Nephron (organoid): Measurements from ENCODE around the gene TMEM179.

ENCODE experiments used
- H3K27ac Mint-ChIP-seq, 3 experiments: 2 replicates each; pipeline ENCODE4 v1.8.0; 2020; ENCODE audit warnings: mixed read lengths in 3 of 3, mild to moderate bottlenecking in 2 of 3, moderate library complexity in 1 of 3
- H3K27me3 Mint-ChIP-seq: 2 replicates; pipeline ENCODE4 v1.8.0; 2021; ENCODE audit warnings: low read depth, mild to moderate bottlenecking, moderate library complexity, mixed read lengths
- H3K36me3 Mint-ChIP-seq: 2 replicates; pipeline ENCODE4 v1.8.0; 2020; ENCODE audit warnings: low read depth, mixed read lengths
- H3K4me1 Mint-ChIP-seq: 2 replicates; pipeline ENCODE4 v1.8.0; 2020; ENCODE audit warnings: mixed read lengths
- H3K4me3 Mint-ChIP-seq, 3 experiments: 2 replicates each; pipeline ENCODE4 v1.8.0; 2020; ENCODE audit warnings: mild to moderate bottlenecking in 3 of 3, mixed read lengths in 3 of 3, moderate library complexity in 2 of 3
- H3K9me3 Mint-ChIP-seq: 2 replicates; pipeline ENCODE4 v1.8.0; 2020; ENCODE audit warnings: mixed read lengths
- CTCF ChIP-seq, 3 experiments: fragments of 200-600 bp; sonication (generic); IDR thresholded peaks; one replicate each; pipeline ENCODE4 v1.5.0; 2021; ENCODE audit warnings: antibody characterized with exemption in 3 of 3; ENCODE audit not compliant: unreplicated experiment in 3 of 3

The TMEM179 gene

DNA sequence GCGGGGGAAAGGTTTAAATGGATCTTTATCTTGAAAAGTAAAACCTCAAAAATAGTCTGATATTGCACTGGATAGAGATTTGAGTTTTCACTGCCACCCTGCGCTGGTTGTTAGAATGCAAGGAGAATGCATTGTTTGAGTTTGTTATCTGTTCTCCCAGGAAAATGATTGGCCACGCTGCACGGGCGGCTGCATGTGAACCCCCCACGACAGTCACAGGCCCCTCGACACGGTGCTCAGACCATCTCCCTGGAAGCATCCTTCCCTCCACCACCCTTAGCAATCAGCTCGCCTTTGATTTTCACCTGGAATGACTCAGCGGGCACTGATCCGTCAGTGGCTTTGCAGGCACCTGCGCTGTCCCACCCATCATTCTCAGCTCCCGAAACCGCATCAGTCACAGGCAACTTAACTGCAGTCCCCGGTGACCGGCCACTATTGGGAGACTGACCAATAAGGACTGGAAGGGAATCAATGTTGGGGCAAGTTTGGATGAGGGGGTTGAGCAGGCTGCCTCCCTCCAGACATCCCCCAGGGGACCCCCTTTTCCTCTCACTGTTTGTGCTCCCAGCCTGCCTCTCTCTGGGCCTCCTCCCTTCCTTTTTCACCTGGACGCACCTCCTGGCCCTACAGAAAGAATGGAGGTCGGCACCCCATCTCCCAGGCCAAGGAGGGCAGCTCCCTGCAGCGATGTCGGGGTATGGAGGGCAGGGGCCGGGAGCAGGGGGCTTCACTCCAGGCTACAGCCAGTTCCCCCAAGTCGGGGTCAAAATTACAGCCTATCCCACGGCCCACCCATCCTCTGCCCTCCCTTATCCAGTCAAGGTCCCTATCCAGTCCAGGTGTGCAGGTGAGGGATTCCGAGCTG is 53.5 kb downstream of the TMEM179 start:
- Mint-ChIP-seq H3K27ac (peak overlapping the region in 2 of 3 experiments; percentile 9 to 57), H3K27me3 (peaks cover 40% of the 10 kb centered on the region), H3K9me3 (no peaks in the 10 kb centered on the region), H3K4me3 (peak overlapping the region in 1 of 3 experiments; percentile 44), H3K4me1 (peaks cover 14% of the 10 kb centered on the region), H3K36me3 (no peaks in the 10 kb centered on the region)
- TF ChIP-seq CTCF (IDR thresholded peaks at IDR 0.05; ENCODE audit: unreplicated experiment in 3 of 3): no peak

- no peak for TF ChIP-seq CTCF (IDR thresholded peaks at IDR 0.05; ENCODE audit: unreplicated experiment in 3 of 3)
- Mint-ChIP-seq H3K36me3 (no peaks in the 10 kb centered on the region), H3K27ac (peak overlapping the region in 1 of 3 experiments; percentile 9), H3K27me3 (peaks cover 45% of the 10 kb centered on the region), H3K4me1 (peaks cover 12% of the 10 kb centered on the region), H3K4me3 (no peak overlapping the region), H3K9me3 (no peaks in the 10 kb centered on the region)
These were observed 54.2 kb downstream of the TMEM179 start for GRCh38 chr14:104550340-104550860.

DNA sequence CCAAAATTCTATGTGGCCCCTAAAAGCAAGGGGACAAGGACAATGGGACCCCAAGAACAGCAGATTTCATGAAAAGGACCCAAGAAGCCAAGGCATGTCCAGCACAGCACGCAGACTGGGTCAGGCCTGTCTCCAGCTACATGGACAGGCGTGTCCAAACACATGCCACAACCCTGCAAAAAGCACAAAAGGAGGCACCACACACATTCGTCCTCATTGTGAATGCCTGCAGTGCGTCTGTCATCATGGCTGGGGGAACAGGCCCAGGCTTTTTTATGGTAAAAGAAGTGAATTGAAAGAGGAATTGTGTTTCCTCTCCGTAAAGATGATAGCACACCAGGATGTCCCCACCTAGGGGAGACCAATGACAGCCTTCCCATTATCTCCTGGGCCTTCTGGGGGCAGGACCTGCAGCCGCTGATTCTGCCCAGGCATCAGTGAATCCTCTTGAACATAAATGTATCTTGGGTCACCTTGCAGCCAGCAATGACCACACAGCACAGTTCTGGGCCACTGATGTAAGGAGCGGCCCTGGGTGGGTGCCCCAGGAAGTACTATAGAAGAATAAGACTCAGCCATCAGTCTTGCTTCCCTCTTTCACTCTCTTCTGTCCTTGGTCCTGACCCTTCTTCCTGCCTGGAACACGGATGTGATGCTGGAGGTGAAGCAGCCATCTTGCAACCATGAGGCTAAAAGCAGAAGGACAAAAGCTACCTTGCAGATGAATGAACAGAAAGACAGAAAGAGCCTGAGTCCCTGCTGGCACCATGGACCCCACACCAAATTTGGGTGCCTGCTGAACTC is 54.8 kb downstream of the TMEM179 start:
- TF ChIP-seq CTCF (IDR thresholded peaks at IDR 0.05; ENCODE audit: unreplicated experiment in 3 of 3): no peak
- H3K27ac Mint-ChIP-seq: peak overlapping the region in 1 of 3 experiments; percentile 9
- H3K9me3 Mint-ChIP-seq: no peaks in the 10 kb centered on the region
- peaks cover 45% of the 10 kb centered on the region for H3K27me3 Mint-ChIP-seq
- no peak overlapping the region for H3K4me3 Mint-ChIP-seq
- H3K36me3 Mint-ChIP-seq: no peaks in the 10 kb centered on the region
- H3K4me1 Mint-ChIP-seq: peaks cover 7% of the 10 kb centered on the region

- no peak for TF ChIP-seq CTCF (IDR thresholded peaks at IDR 0.05; ENCODE audit: unreplicated experiment in 3 of 3)
- no peak overlapping the region for H3K4me3 Mint-ChIP-seq
- H3K4me1 Mint-ChIP-seq: peaks cover 7% of the 10 kb centered on the region
- H3K27me3 Mint-ChIP-seq: peaks cover 47% of the 10 kb centered on the region
- H3K36me3 Mint-ChIP-seq: no peaks in the 10 kb centered on the region
- no peaks in the 10 kb centered on the region for H3K9me3 Mint-ChIP-seq
- H3K27ac Mint-ChIP-seq: no peak overlapping the region
These were observed 55.6 kb downstream of the TMEM179 start for GRCh38 chr14:104548802-104549535.

- Mint-ChIP-seq H3K4me3 (no peak overlapping the region), H3K36me3 (no peaks in the 10 kb centered on the region), H3K4me1 (no peaks in the 10 kb centered on the region), H3K27me3 (peaks cover 54% of the 10 kb centered on the region), H3K27ac (no peak overlapping the region), H3K9me3 (no peaks in the 10 kb centered on the region)
- TF ChIP-seq CTCF (IDR thresholded peaks at IDR 0.05; ENCODE audit: unreplicated experiment in 3 of 3): no peak
These were observed 56.4 kb downstream of the TMEM179 start for GRCh38 chr14:104547998-104548700.
